GM12878 (cell line): Measurements from ENCODE around the gene LIPE. TPM values are rescaled to one million over a fixed set of nuclear protein-coding genes. Genes with fewer than 3 reads are reported as not detected.

Source experiments
- ATAC-seq: fragments of 200-7000 bp; cut with Tn5 transposase; 3 replicates; pipeline ENCODE4 v1.9.1; 2020; ENCODE audit warnings: mild to moderate bottlenecking, moderate library complexity
- BruUV-seq: library from RNA; stranded (reverse); fragments of 400-500 nt; replicated peaks from 2 replicates; lab custom pipeline; 2021; lab: Mats Ljungman, UMichigan
- CTCF ChIA-PET: fragments of 300-600 bp; sonication (Branson Sonifier 250); formaldehyde crosslinking; extraction: SDS; loops from one replicate; lab custom pipeline; 2021; ENCODE audit warnings: inconsistent platforms; lab: Yijun Ruan, JAX
- POLR2A ChIA-PET: fragments of 350-600 bp; formaldehyde crosslinking; extraction: SDS; loops from one replicate; lab custom pipeline; 2021; ENCODE audit warnings: inconsistent platforms; lab: Charles Lee
- RAD21 ChIA-PET: fragments of 300-600 bp; sonication (Branson Sonifier 250); formaldehyde crosslinking; loops from one replicate; lab custom pipeline; 2023; ENCODE audit warnings: antibody characterized with exemption; ENCODE audit not compliant: unreplicated experiment; lab: Charles Lee
- SMC1A ChIA-PET: fragments of 300-600 bp; sonication (Branson Sonifier 250); formaldehyde crosslinking; loops from one replicate; lab custom pipeline; 2023; ENCODE audit not compliant: unreplicated experiment, uncharacterized antibody; lab: Charles Lee
- DNase-seq: peaks from one replicate; pipeline ENCODE4 v3.0.0-alpha.2; 2011; ENCODE audit warnings: low read depth, low spot score
- FAIRE-seq: peaks from 3 replicates; lab custom pipeline; 2011; peaks lifted over from hg19 to GRCh38; lab: Jason Lieb, UNC
- H2AFZ ChIP-seq: 2 replicates; pipeline ENCODE4 v1.6.0; 2011; ENCODE audit warnings: low read depth, low read length, control low read depth; ENCODE audit not compliant: control insufficient read depth
- H3K27ac ChIP-seq: 2 replicates; pipeline ENCODE4 v1.5.1; 2011; ENCODE audit warnings: control low read depth; ENCODE audit not compliant: control insufficient read depth, insufficient read depth
- H3K27me3 ChIP-seq, 2 experiments: replicated peaks in 1 of 2; 2 replicates each; pipeline versions ENCODE4 v1.6.0 to v1.6.1; 2011; ENCODE audit warnings: low read length in 1 of 2; ENCODE audit not compliant: control insufficient read depth in 2 of 2, insufficient read depth in 2 of 2
- H3K36me3 ChIP-seq, 2 experiments: 2 replicates each; pipeline ENCODE4 v1.5.1; 2011; ENCODE audit warnings: low read length in 1 of 2; ENCODE audit not compliant: control insufficient read depth in 2 of 2, insufficient read depth in 2 of 2
- H3K4me1 ChIP-seq: 2 replicates; pipeline ENCODE4 v1.6.1; 2011; ENCODE audit warnings: mild to moderate bottlenecking, low read length, moderate library complexity, mixed read lengths; ENCODE audit not compliant: control insufficient read depth, insufficient read depth
- H3K4me2 ChIP-seq: 2 replicates; pipeline ENCODE4 v1.6.0; 2011; ENCODE audit warnings: control low read depth; ENCODE audit not compliant: control insufficient read depth, insufficient read depth
- H3K4me3 ChIP-seq: fragments of 200-600 bp; sonication (generic); 2 replicates; pipeline ENCODE4 v1.5.1; 2016
- H3K79me2 ChIP-seq: 2 replicates; pipeline ENCODE4 v1.6.0; 2011; ENCODE audit warnings: low read length; ENCODE audit not compliant: control insufficient read depth, insufficient read depth
- H3K9ac ChIP-seq: 2 replicates; pipeline ENCODE4 v1.8.0; 2011; ENCODE audit warnings: low read length, control low read depth, mixed read lengths; ENCODE audit not compliant: control insufficient read depth, insufficient read depth
- H3K9me3 ChIP-seq: replicated peaks from 3 replicates; pipeline ENCODE4 v1.5.1; 2011; ENCODE audit warnings: mild to moderate bottlenecking, low read length; ENCODE audit not compliant: control insufficient read depth, insufficient read depth
- H4K20me1 ChIP-seq: 2 replicates; pipeline ENCODE4 v1.6.0; 2011; ENCODE audit not compliant: control insufficient read depth, insufficient read depth
- GATAD2B ChIP-seq: fragments of 450-650 bp; conservative IDR thresholded peaks from 2 replicates; pipeline ENCODE4 v1.6.1; 2017; ENCODE audit warnings: low read depth, mild to moderate bottlenecking, moderate library complexity
- HDAC2 ChIP-seq: fragments of 200-600 bp; sonication (generic); IDR thresholded peaks from 2 replicates; pipeline ENCODE4 v1.6.1; 2017
- IRF5 ChIP-seq: fragments of 450-650 bp; IDR thresholded peaks from 2 replicates; pipeline ENCODE4 v1.6.1; 2017; ENCODE audit warnings: borderline replicate concordance
- PKNOX1 ChIP-seq: fragments of 450-650 bp; IDR thresholded peaks from 2 replicates; pipeline ENCODE4 v1.6.1; 2016; ENCODE audit warnings: mild to moderate bottlenecking
- PML ChIP-seq: IDR thresholded peaks from 2 replicates; pipeline ENCODE4 v1.6.1; 2012; ENCODE audit warnings: low read length, inconsistent platforms
- POLR2AphosphoS5 ChIP-seq: IDR thresholded peaks from 2 replicates; pipeline ENCODE4 v1.6.1; 2011; ENCODE audit warnings: mild to moderate bottlenecking, low read length, inconsistent platforms
- SMAD1 ChIP-seq: fragments of 450-650 bp; IDR thresholded peaks from 2 replicates; pipeline ENCODE4 v1.6.1; 2018; ENCODE audit warnings: mild to moderate bottlenecking, low read depth; ENCODE audit not compliant: partially characterized antibody
- YBX1 ChIP-seq: fragments of 450-650 bp; IDR thresholded peaks from 2 replicates; pipeline ENCODE4 v1.6.1; 2016; ENCODE audit warnings: antibody characterized with exemption
- ZNF217 ChIP-seq: fragments of 450-650 bp; IDR thresholded peaks from 2 replicates; pipeline ENCODE4 v1.6.1; 2017; ENCODE audit warnings: antibody characterized with exemption, mild to moderate bottlenecking
- WGBS: methylation state at CpG from one replicate; pipeline ENCODE4 v1.1.6; 2016; ENCODE audit warnings: low lambda C conversion rate; ENCODE audit not compliant: insufficient replicate concordance, insufficient coverage; ENCODE audit errors: missing lambda C conversion rate; 5-methylcytosine and 5-hydroxymethylcytosine counted together
- in situ Hi-C: fragments of 300-500 bp; cut with MboI; formaldehyde crosslinking; loops from 9 replicates; pipeline ENCODE4 v1.14.3; 2018; ENCODE audit warnings: mixed read lengths
- intact Hi-C: fragments of 100-400 bp; cut with micrococcal nuclease; formaldehyde crosslinking; loops from one replicate; pipeline ENCODE4 v1.14.2; 2022; ENCODE audit not compliant: unreplicated experiment
- polyA plus RNA-seq, 11 experiments: library from polyadenylated mRNA; depleted of rRNA in 4 of 11; unstranded in 6 of 11; stranded (reverse) in 5 of 11; fragments of >200 nt; fragmentation: Nextera tagmentation in 4 of 11; fragmentation: Illumina TruSeq in 1 of 11; extraction: Ambion mirVana in 4 of 11; extraction: Trizol in 1 of 11; gene quantifications; 1 replicate in 1 of 11; 2 replicates in 10 of 11; pipeline versions ENCODE4 v1.2.1 to v1.2.3, GENCODE V29; 2011 to 2016; ENCODE audit warnings: inconsistent platforms in 2 of 11, missing spikeins in 2 of 11, low read depth in 1 of 11
- total RNA-seq, 4 experiments: library from RNA; depleted of rRNA in 3 of 4; stranded (reverse); fragments of >200 nt in 3 of 4; fragmentation: Illumina TruSeq in 1 of 4; extraction: Trizol in 1 of 4; gene quantifications; 2 replicates each; pipeline versions ENCODE4 v1.2.1 to v1.2.3, GENCODE V29; 2013 to 2021

LIPE gene
- total and polyA plus RNA-seq, 10 of the 15 experiments (the other 5 are each of a cell fraction or from before 2014, with no cell fraction given) = 0.02 to 33.3 (median 9.5) TPM

DNA sequence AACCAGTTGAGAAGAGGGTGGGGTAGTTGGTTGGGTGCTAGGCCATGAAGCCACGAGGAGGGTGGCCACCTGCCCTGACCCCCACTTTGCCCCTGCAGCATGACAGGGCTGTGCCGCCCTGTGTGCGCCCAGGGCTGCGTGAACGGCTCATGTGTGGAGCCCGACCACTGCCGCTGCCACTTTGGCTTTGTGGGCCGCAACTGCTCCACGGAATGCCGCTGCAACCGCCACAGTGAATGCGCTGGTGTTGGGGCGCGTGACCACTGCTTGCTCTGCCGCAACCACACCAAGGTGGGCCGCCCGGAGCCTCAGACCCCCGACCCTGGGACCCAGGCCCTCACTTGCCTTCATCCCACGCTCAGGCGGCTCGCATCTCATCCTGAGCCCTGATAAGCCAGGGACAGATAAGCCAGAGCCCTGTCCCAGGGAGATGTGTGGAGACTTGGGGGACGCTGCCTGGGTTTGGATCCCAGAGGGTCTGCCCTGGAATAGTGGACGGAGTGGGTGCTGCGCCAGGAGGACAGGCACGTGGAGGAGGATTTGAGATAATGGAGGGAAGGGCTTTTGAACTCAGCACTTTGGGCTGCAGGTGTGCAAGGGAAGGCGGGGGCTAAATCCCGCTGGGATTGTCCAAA, 57.6 kb downstream of the LIPE start:
- no TSS peak for BruUV-seq
- RAD21 ChIA-PET = no interaction called here
- in situ Hi-C loops = no loop called here

More for the DNA sequence above, 57.6 kb downstream of the LIPE start:
- no peak overlapping the region for H3K4me2 ChIP-seq
- no peaks in the 10 kb centered on the region for H3K79me2 ChIP-seq
- ChIA-PET SMC1A (no interaction called here), POLR2A (no interaction called here), CTCF (no interaction called here)
- 90% methylated on average over 24 of the region's 27 CpGs for WGBS
- no peaks in the 10 kb centered on the region for H3K36me3 ChIP-seq
- H3K9ac ChIP-seq = no peak overlapping the region
- H3K4me3 ChIP-seq = no peak overlapping the region
- FAIRE-seq (no peak), ATAC-seq (no peak), DNase-seq (no peak)
- no peaks in the 10 kb centered on the region; the same call in 2 of the 3 replicates for H3K9me3 ChIP-seq
- H2AFZ ChIP-seq = no peak overlapping the region
- no peaks in the 10 kb centered on the region for H3K27me3 ChIP-seq
- no peaks in the 10 kb centered on the region for H4K20me1 ChIP-seq
- TF ChIP-seq PML = no peak
- no peak for TF ChIP-seq POLR2AphosphoS5
- no peak for TF ChIP-seq HDAC2
- TF ChIP-seq IRF5 = no peak
- TF ChIP-seq ZNF217 = no peak
- TF ChIP-seq SMAD1 = no peak
- TF ChIP-seq PKNOX1 = no peak
- no peak for TF ChIP-seq YBX1
- no peak for TF ChIP-seq GATAD2B
- no peak overlapping the region for H3K27ac ChIP-seq
- H3K4me1 ChIP-seq = no peaks in the 10 kb centered on the region
- intact Hi-C loops = no loop called here
